Germinal center (tissue), 1 donor: Measurements from ENCODE around the gene ADAMTS20.

ENCODE experiments used
- DNase-seq: peaks from one replicate; pipeline ENCODE4 v3.0.0; 2012; ENCODE audit warnings: mixed read lengths, low spot score

ADAMTS20 gene

DNA sequence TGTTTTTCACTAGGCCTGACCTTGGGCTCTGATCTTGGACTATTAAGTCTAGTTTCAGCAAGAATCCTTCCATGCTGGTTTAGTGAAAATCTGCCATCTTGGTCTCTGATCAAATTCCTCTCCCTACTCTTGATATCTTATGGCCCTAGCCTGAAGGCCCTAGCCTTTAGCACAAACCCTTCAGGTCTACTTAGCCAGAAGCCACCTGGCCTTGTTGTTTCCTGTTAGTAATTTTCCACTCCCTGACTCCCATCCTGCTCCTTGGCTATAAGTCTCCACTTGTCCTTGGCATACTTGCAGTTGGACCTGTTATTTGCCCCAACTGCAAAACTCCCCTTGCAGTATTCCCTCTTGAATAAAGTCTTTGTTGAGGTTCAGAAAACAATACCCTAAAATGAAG, 241.4 kb downstream of the ADAMTS20 start:
- DNase-seq: no peak

DNA sequence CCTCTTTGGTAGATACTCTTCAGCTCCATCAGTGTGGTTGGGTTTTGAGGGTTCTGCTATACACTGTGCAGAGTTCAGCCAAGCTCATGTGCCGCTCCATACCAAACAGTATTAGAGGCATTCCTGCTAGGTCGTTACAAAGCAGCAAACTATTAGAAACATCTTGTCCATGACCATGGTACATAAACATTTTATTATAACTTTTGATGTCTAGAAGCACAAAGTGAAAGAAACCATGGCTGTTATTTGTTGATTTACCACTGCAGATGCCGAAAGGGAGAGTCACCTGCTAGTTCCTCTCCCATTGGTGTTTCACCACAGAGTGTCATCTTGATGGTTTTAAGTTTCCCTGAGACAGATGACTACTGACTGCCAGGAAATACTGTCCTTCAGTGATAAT, 242.0 kb downstream of the ADAMTS20 start:
- DNase-seq: no peak

DNA sequence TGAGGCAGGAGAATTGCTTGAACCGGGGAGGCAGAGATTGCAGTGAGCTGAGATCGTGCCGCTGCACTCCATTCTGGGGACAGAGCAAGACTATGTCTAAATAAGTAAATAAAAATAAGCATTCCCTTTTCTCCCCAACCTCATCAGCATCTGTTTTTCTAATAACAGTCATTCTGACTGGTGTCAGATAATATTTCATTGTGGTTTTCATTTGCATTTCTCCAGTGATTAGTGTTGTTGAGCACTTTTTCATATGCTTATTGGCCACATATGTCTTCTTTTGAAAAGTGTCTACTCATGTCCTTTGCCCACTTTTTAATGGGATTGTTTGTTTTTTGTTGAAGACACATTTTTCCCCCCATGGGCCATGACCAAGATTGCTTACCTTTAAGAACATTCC, 243.2 kb downstream of the ADAMTS20 start:
- no peak for DNase-seq

- DNase-seq: no peak
These were observed 244.9 kb downstream of the ADAMTS20 start for GRCh38 chr12:43307126-43307525.

GRCh38 chr12:43306066-43306465, 245.9 kb downstream of the ADAMTS20 start:
- DNase-seq: no peak

DNA sequence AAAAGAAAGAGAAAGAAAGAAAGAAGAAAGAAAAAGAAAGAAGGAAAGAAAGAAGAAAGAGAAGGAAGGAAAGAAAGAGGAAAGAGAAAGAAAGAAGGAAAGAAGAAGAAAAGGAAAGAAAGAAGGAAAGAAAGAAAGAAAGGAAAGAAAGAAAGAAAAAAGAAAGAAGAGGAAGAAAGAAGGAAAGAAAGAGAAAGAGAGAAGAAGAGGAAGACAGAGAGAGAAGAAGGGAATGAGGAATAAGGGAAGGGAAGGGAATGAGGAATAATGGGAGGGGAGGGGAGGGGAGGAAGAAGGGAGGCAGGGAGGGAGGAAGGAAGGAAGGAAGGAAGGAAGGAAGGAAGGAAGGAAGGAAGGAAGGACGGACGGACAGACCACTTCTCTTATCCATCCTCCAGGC, 246.9 kb downstream of the ADAMTS20 start:
- no peak for DNase-seq
